ENCODE measurements around the gene SIRPD. TPM values are rescaled to one million over a fixed set of nuclear protein-coding genes. Genes with fewer than 3 reads are reported as not detected.

Gene SIRPD
- total RNA-seq, 1 donor from 2014 or later, result not detected

DNA sequence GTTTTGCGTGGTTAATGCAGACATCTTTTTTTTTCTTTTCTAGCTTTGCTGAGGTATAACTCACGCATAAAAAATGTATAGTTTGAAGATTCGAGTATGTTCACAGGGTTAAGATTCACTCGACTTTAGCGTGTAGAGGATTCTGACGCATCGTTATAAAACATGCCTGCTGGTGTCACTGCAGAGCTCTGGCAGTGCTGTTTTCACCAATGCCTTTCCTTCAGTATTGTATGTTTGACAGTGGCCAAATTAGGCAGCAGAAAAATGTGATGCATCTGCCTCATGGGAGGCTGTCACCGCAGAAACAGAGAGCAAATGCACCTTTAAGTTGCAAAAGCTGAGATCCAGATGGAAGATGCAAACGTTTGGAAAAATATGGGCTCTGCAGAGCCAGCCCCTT lies 48.3 kb downstream of the SIRPD start:
- no peak overlapping the region for H3K4me3 Mint-ChIP-seq
- H3K36me3 Mint-ChIP-seq, result no peaks in the 10 kb centered on the region
- no peak for DNase-seq (ENCODE audit: extremely low spot score, unreplicated experiment)
- no peaks in the 10 kb centered on the region for H3K4me1 Mint-ChIP-seq (ENCODE audit: unreplicated experiment)
- TF ChIP-seq CTCF (conservative IDR thresholded peaks at IDR 0.05), result peak; percentile 42
- no peaks in the 10 kb centered on the region for H3K9me3 Mint-ChIP-seq
- H3K27ac Mint-ChIP-seq, result no peak overlapping the region
- peaks cover 50% of the 10 kb centered on the region for H3K27me3 Mint-ChIP-seq

DNA sequence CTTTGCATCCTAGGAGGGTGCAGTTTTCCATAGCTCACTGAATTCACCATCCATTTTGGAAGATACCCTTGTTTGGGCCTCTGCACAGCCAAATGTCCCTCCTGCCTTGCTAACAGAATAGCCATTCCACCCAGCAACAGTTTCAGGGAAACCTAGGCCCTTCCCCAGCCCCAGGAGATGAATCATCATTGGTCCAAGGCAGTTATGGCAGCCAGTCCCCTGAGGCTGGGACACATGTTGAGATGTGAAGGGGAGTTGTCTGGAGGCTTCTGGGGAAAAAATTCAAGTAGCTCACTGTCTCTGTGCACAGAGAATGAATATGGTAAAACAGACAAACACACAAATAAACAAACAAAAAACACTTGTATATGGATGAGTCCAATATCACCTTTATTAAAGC lies 48.9 kb downstream of the SIRPD start:
- Mint-ChIP-seq H3K36me3 (no peaks in the 10 kb centered on the region), H3K4me3 (no peak overlapping the region), H3K9me3 (peaks cover 1% of the 10 kb centered on the region), H3K4me1 (ENCODE audit: unreplicated experiment) (no peaks in the 10 kb centered on the region), H3K27me3 (peaks cover 49% of the 10 kb centered on the region), H3K27ac (no peak overlapping the region)
- no peak for TF ChIP-seq CTCF (conservative IDR thresholded peaks at IDR 0.05)
- no peak for DNase-seq (ENCODE audit: extremely low spot score, unreplicated experiment)

- Mint-ChIP-seq H3K4me3 (no peak overlapping the region), H3K27me3 (peaks cover 51% of the 10 kb centered on the region), H3K9me3 (peaks cover 4% of the 10 kb centered on the region), H3K27ac (no peak overlapping the region), H3K4me1 (ENCODE audit: unreplicated experiment) (no peaks in the 10 kb centered on the region), H3K36me3 (no peaks in the 10 kb centered on the region)
- no peak for TF ChIP-seq CTCF (conservative IDR thresholded peaks at IDR 0.05)
- no peak for DNase-seq (ENCODE audit: extremely low spot score, unreplicated experiment)
These were observed 50.2 kb downstream of the SIRPD start for GRCh38 chr20:1507276-1507675.

GRCh38 chr20:1505871-1506270 lies 51.6 kb downstream of the SIRPD start:
- Mint-ChIP-seq H3K27ac (no peak overlapping the region), H3K36me3 (no peaks in the 10 kb centered on the region), H3K9me3 (peaks cover 4% of the 10 kb centered on the region), H3K4me3 (no peak overlapping the region), H3K4me1 (ENCODE audit: unreplicated experiment) (no peaks in the 10 kb centered on the region), H3K27me3 (peaks cover 38% of the 10 kb centered on the region)
- TF ChIP-seq CTCF (conservative IDR thresholded peaks at IDR 0.05), result no peak
- no peak for DNase-seq (ENCODE audit: extremely low spot score, unreplicated experiment)

- Mint-ChIP-seq H3K9me3 (peaks cover 7% of the 10 kb centered on the region), H3K36me3 (no peaks in the 10 kb centered on the region), H3K27ac (no peak overlapping the region), H3K4me1 (ENCODE audit: unreplicated experiment) (peaks cover 3% of the 10 kb centered on the region), H3K27me3 (peaks cover 37% of the 10 kb centered on the region), H3K4me3 (no peak overlapping the region)
- no peak for DNase-seq (ENCODE audit: extremely low spot score, unreplicated experiment)
- TF ChIP-seq CTCF (conservative IDR thresholded peaks at IDR 0.05), result no peak
These were observed 52.1 kb downstream of the SIRPD start for GRCh38 chr20:1505361-1505760.

Measured in type B pancreatic cell (in vitro differentiated cells).